ENCODE data around the gene RIMS4.
"Not testable (repeated sequence)": the region's sequence is repeated elsewhere in the genome, so short reads cannot be mapped to it uniquely, and the experiment has no call there.

The RIMS4 gene

DNA sequence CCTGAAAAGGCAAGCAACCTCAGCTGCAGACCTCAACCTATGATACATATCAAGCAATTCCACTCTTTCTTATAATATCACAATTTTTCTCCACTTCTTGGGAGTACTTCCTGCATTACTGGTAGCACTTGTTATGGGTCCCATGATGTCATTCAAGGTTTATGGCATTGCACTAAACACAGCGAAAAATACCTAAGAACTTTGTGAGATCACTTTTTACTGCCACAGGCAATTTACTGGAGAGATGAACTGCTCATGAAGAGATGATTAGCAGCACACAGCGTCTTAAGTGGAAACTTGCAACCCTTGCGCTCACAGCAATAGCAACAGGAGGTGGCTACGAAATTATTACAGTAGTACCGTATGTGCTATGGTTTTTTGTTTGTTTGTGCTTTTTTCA lies 19.3 kb upstream of the RIMS4 start:
- DNase-seq = no peak

DNA sequence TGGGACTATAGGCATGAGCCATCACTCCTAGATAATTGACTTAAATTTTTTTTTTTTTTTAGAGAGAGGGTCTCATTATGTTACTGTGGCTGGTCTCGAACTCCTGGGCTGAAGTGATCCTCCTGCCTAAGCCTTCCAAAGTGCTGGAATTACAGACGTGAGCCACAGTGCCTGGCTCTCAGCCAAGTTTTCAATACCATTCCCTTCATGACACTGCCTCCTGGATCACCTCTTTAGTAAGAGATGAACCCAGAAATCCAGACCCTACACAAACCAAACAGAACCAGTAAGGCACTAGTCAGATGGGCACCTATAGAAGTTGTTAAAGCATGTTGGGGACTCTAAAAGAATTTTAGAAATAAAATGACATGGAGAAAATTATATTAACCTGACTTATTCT lies 18.3 kb upstream of the RIMS4 start:
- DNase-seq = no peak

DNA sequence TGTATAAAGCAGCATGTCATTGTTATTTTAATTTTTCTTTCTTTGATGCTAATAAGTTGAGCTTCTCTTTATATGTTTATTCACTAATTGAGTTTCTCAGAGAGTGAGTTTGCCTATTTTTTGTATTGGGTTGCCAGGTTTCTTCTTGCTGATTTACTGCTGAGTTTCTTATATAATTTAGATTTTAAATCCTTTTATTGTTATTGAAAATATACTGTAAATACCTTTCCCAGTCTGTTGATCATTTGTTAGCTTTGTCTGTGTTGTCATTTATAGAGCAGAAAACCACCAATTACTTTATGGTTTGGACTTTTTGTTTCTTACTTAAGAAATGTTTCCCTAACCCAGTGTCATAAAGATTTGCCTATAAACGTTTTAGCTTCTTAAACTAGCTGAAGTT lies 17.1 kb upstream of the RIMS4 start:
- DNase-seq = no peak

DNA sequence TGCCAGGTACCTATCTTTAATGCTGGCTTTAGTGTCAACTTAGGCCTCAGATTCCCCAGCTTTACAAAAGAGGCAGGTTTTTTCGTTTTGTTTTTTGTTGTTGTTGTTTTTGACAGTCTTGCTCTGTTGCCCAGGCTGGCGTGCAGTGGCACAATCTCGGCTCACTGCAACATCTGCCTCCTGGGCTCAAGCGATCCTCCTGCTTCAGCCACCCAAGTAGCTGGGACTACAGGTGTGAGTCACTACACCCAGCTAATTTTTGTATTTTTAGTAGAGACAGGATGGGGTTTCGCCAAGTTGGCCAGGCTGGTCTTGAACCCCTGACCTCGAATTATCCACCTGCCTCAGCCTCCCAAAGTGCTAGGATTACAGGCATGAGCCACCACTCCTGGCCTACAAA lies 11.2 kb upstream of the RIMS4 start:
- not testable (repeated sequence) for DNase-seq

DNA sequence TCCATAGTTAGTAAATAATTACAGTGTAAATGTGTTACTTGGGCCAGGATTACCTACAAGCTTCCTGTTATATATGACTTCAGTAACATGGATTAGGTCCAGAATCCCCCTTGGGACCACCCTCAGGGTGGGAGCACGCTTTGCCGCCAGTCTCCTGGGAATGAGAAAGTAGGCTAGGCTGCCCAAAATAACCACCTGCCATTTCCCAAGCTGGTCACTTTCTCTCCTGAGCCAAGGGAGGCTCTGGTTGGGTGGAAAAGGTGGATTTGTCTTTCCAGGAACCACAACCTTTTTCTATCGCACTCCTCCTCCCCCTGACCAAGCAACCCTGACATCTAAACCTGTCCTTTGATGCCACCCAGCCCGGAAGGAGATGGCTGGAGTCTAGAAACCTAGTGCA lies 9.6 kb upstream of the RIMS4 start:
- no peak for DNase-seq

DNA sequence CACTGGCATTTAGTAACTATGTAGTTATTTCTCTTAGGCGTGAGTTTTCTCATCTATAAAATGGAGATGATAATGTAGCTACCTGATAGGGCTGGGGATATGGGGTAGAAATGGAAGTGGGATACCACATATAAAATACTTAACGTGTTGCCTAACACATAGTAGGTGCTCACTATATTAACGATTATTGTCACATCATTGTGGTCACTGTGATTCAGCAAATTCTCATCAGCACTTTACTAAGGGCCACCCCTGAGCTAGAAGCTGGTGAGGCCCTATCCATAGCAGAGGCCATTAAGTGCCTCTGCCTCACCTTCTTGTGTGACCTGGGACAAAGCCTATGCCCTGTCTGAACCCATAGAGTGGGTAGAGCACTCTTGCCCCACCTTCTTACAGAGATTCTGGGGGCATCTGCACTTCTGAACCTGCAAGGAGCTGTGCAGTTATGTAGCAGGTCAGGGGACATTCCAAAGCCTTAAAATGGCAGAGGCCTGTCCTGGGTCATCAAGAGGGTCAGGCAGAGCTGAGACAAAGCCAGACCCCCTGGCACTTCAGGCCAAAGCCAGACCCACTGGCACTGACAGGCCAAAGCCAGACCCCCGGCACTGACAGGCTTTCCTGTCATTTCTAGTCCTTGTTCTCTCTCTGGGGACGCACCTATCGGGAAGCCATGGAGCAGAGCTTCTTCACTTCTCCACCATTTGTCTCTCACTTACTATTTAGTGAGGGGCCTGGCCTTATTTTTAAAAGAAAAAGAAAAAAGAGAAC lies 7.0 kb upstream of the RIMS4 start:
- no peak for DNase-seq

DNA sequence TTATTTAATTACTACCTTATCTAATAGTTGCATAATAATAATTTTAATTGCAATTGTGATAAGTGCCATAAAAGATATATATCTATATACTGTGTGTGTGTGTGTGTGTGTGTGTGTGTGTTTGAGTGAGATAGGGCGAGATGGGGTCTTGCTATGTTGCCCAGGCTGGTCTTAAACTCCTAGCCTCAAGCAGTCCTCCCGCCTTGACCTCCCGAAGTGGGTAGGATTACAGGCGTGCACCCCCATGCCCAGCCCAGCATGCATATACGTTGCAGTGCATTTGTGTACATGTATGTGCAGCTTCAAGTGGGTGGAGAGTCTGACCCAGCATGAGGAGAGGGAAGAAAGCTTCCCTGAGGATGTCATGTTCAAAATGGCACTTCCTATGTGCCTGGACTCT lies 4.6 kb upstream of the RIMS4 start:
- no peak for DNase-seq

- DNase-seq = no peak
Observed at GRCh38 chr20:44811150-44811685, 872 bp upstream of the RIMS4 start.

DNA sequence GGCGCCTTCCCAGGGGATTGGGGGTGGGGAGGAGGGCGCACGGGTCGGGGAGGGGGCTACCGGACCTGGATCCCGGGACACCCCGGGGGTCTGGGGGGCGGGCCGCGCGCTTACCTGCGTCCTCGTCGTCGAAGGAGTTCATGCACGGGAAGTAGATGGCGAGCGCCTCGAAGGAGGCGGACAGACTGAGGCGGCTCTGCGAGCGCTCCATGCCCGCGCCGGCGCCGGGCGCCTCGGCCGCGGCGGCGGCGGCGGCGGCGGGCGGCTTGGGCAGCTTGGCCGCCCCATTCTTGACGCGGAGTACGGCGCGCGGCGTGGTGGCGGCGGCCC lies 320 bp downstream of the RIMS4 start:
- no peak for DNase-seq

DNA sequence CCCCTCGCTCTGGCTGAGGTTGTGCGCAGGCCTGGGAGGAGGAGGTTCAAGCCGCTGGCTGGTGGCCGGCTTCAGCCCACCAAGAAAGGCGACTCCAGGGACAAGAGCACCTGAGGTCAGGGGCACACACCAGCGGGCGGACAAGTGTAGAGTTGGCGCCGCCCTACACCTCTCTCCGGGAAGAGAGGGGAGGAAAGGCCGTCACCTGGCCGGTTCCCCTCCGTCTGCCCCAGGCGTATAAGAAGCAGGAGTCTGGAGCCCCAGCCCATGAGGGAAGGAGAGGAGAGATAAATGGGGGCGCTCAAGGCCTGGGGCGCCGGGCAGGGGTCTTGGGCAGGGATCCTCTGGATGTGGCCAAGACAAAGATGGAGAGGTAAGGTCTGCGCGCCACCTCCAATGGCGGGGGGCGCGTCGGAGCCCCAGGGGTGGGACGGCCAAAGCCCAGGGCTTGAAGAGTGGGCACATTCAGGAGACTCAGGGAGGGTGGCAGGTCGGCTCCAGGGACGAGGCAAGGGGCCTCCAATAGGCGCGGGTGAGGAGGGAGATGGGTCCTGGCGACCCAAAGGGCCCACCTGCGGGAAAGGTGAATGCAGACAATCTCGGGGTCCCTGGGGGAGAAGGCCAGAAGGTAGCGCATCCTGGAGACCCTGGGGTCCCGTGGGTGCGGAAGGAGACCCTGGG lies 826 bp downstream of the RIMS4 start:
- DNase-seq = no peak

GRCh38 chr20:44807684-44808056 lies 2.7 kb downstream of the RIMS4 start:
- DNase-seq = no peak

DNA sequence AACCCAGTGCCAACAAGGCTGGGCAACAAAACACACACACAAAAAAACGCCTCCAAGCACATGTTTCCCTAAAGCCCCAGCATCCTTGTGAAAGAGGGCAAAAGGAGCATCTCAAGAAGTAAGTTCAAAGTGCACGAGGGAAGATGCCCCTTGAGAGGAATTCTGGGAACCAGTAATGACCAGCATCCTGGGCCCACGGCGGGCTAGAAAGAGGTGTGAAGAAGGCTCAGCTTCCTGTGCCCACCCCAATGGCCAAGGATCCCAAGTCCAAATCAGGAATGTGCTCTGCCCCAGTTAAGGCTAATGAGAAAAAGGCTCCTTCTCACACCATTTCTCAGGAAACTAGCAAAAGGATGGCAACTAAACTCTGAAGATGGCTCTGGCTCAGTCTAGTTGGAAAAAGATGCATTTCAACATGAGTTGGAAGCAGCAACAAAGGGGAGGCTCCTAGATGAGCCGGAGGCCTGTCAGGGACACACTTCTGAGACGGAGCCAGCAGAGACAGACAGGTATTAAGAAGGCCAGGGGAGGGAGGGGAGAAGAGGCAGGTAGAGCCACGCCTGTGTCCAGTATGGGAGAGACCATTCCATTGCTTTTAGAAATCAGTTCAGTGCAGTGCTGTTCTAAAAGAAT lies 3.2 kb downstream of the RIMS4 start:
- no peak for DNase-seq

DNA sequence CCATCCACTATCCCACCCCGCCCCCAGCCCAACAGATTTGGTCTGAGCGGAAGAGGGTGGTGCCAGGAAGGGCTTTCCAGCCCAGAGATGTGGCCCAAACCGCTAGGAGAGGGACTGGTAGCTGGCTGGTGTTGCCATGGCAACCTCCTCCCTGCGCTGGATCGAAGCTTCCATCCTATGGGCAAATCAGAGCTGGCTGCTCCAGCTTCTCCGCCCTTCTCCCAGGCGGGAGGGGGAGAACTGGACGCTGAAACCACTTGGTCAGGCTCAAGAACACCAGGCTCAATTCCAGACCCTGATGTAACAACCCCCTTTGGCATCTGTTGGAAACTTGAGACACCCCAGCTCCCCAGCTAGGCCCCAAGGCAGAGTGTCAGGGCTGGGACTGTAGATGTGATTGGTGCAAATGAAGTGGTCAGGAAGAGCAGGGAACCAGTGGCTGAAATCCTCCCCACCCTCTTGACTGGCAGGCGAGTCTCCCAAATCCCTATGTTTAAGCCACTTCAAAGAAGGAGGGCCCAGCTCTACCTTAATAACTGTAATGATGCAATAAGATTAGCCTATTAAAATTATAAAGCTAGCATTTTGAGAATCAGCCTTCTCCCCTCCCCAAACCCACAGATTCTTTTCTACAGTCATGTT lies 4.2 kb downstream of the RIMS4 start:
- peak; percentile 44 to 46 for DNase-seq

DNA sequence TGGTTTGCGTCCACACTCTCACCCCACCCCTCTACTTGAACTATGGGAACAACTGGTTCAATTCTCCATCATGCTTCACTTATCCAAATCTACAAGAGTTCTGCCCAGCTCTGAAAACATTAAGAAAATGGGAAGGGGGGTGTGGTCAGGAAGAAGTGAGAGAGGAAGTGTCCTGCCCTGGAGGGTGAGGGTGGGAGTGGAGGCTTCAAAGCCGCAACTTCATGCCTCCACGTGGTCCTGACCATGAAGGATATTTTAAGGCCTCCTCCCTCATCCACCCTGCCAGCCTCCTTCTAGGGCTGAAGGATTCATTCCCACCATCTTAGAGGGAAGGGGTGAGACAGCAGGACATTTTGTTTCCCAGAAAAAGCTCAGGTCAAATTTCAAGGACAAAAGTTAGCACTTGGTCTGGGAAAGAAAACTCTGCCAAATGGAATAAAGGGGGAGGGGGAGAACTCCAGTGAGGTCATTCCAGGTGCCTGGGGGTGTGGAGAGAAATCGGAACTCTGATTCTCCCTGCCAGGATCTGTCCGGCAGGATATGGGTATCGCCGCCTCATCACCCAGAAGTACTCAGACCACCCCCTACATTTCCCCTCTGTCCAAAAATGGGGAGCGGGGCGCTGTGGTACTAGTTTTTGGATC lies 4.9 kb downstream of the RIMS4 start:
- DNase-seq = no peak

- no peak for DNase-seq
Observed at GRCh38 chr20:44803383-44803941, 6.9 kb downstream of the RIMS4 start.

GRCh38 chr20:44802702-44803101 lies 7.6 kb downstream of the RIMS4 start:
- DNase-seq = no peak

DNA sequence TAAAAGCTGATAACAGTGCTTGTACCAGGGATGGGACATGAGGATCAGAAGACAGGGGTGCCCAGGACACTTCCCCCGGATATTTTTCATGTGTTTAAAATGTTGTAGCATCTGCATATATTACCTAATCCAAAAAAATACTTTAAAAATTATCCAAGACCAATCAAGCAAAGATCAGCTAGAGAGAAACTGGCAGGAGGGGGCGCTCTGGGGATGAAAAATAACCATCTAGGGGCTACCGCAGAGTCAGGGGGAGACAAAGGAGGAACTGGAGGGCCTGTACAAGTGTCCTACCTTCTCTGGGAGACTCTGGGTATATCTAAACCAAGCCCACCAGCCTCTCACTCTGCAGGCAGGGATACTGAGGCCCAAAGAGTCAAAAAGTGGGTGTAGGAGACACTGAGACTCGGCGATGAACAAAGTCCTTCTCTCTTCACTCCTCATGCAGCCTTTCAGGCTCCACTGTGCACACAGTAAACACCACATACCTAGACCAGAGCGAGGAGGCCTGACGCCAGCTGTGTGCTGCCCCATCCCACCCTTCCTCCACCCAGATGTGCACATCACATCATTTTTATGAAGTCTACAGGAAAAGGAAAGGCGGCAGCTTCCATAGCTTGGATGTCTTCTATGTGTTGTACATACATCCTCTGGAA lies 9.8 kb downstream of the RIMS4 start:
- DNase-seq = no peak

GRCh38 chr20:44799691-44800090 lies 10.7 kb downstream of the RIMS4 start:
- no peak for DNase-seq

DNA sequence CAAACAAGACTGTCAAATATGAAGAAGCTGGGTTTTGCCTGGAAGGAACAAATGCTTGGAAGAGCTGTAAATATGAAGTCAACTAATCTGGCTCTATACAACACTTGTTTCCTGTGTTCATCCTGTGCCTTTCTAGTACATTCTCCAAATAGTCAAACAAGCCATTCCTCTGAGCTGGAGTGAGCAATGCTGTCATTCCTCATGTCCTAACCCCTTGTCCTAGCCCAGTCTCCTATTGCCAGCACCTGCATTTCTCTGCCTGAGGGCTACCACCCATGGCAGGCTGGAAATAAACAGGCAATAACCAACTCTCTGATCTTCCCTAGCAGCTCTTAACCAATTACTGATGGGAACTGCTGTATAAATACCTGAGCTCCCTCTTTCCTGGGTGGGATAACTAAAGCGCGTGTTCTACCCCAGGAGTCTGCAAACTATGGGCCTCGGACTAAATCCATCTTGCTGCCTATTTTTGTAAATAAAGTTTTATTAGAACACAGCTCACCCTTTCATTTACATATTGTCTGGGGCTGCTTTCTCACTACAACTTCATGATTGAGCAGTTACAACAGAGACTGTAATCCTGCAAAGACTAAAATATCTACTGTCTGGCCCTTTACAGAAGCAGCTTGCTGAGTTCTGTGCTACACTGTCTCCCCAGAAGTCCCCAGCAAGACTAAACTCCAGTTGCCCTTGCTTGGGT lies 13.4 kb downstream of the RIMS4 start:
- DNase-seq = no peak

DNA sequence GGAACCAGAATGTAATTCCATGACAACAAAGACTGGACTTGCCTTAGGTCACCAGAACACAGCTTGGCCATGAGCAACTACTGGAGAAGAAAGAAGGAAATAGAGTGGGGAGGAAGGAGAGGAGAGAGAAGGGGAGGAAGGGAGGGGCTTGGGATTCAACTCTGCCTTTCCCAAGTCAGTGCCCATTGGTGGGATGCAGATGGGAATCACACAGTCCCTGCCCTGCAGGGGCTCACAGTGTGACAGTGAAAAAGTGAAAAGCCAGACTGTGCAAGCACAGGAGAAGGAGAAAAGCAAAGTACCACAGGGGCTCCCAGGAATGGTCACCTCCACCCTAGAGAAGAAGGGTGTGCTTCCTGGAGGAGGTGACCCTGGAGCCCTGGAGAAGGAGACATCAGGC lies 14.0 kb downstream of the RIMS4 start:
- DNase-seq = no peak

GRCh38 chr20:44795836-44796235 lies 14.5 kb downstream of the RIMS4 start:
- no peak for DNase-seq

DNA sequence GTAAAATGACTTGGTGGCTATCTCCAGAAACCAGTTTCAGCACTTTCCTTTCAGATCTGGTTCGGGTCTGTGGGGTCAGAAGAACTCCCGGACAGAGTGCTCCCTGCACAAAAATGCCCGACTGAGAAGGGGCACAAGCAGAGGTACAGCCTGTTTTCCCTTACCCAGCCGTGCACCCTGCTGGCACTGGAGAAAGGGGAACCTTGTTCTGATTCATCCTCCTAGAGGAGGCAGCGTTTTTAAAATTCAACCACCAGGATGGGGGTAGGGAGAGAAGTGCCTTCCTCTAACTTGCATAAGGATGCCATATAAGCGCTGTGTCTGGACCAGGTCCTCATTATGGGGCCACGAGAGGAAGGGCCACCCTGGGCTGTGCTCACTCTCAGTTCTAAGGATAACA lies 17.6 kb downstream of the RIMS4 start:
- no peak for DNase-seq
